B cell (primary cell): ENCODE data around the gene ZNF592. TPM values are rescaled to one million over a fixed set of nuclear protein-coding genes. Genes with fewer than 3 reads are reported as not detected.
A peak's percentile ranks its signal among the peaks of the same experiment; 100 is the strongest.

ENCODE experiments used
- ATAC-seq: fragments of 200-7000 bp; cut with Tn5 transposase; one replicate; pipeline ENCODE4 v1.10.0; 2021; ENCODE audit warnings: low read depth, mild to moderate bottlenecking, moderate number of reproducible peaks, moderate library complexity
- CTCF ChIA-PET: fragments of 350-600 bp; sonication (Branson Sonifier 250); formaldehyde crosslinking; loops from one replicate; lab custom pipeline; 2021; ENCODE audit warnings: antibody characterized with exemption, inconsistent platforms; lab: Charles Lee
- POLR2A ChIA-PET: fragments of 350-600 bp; sonication (Branson Sonifier 250); formaldehyde crosslinking; loops from one replicate; lab custom pipeline; 2021; ENCODE audit warnings: antibody characterized with exemption; lab: Charles Lee
- DNase-seq: peaks from one replicate; pipeline ENCODE4 v3.0.0; 2013
- H2AFZ ChIP-seq: 2 replicates; pipeline ENCODE4 v1.6.1; 2012; ENCODE audit warnings: mild to moderate bottlenecking, low read depth, low read length; ENCODE audit not compliant: insufficient read depth, poor library complexity, severe bottlenecking
- H3K27ac ChIP-seq, 2 donors: 1 replicate in 1 of 2; 2 replicates in 1 of 2; pipeline ENCODE4 v1.5.1; 2012 to 2013; ENCODE audit warnings: low read length in 2 of 2, mild to moderate bottlenecking in 2 of 2, moderate library complexity in 1 of 2
- H3K27me3 ChIP-seq, 4 experiments: fragments of 200-600 bp in 1 of 4; sonication (generic) in 1 of 4; replicated peaks in 1 of 4; 1 replicate in 2 of 4; 2 replicates in 2 of 4; pipeline versions ENCODE4 v1.6.1 to v1.7.0; 2013 to 2016; ENCODE audit warnings: low read length in 3 of 4, mild to moderate bottlenecking in 2 of 4, mixed read lengths in 1 of 4, moderate library complexity in 1 of 4; ENCODE audit not compliant: insufficient read depth in 4 of 4, control insufficient read depth in 3 of 4; ENCODE audit errors: control extremely low read depth in 1 of 4
- H3K36me3 ChIP-seq, 2 experiments: replicated peaks in 1 of 2; 1 replicate in 1 of 2; 2 replicates in 1 of 2; pipeline versions ENCODE4 v1.6.1 to v1.7.1; 2013; ENCODE audit warnings: low read length in 1 of 2; ENCODE audit not compliant: insufficient read depth in 2 of 2, control insufficient read depth in 1 of 2; ENCODE audit errors: control extremely low read depth in 1 of 2, extremely low read depth in 1 of 2
- H3K4me1 ChIP-seq, 2 donors: fragments of 200-600 bp in 1 of 2; sonication (generic) in 1 of 2; 1 replicate in 1 of 2; 2 replicates in 1 of 2; pipeline versions ENCODE4 v1.5.1 to v1.6.1; 2013 to 2017; ENCODE audit warnings: low read length in 2 of 2; ENCODE audit not compliant: control insufficient read depth in 2 of 2, insufficient read depth in 2 of 2
- H3K4me2 ChIP-seq: replicated peaks from 2 replicates; pipeline ENCODE3; 2012; ENCODE audit warnings: mild to moderate bottlenecking, low read depth, low read length; ENCODE audit not compliant: poor library complexity, severe bottlenecking
- H3K4me3 ChIP-seq, 5 experiments: fragments of 200-600 bp in 1 of 5; sonication (generic) in 1 of 5; 1 replicate in 3 of 5; 2 replicates in 2 of 5; pipeline versions ENCODE4 v1.5.1 to v1.7.0; 2011 to 2016; ENCODE audit warnings: low read length in 4 of 5, mild to moderate bottlenecking in 4 of 5, low read depth in 2 of 5, control low read depth in 1 of 5, moderate library complexity in 1 of 5; ENCODE audit not compliant: insufficient read depth in 1 of 5; ENCODE audit errors: control extremely low read depth in 1 of 5, extremely low read depth in 1 of 5
- H3K79me2 ChIP-seq: fragments of 200-600 bp; sonication (generic); one replicate; pipeline ENCODE4 v1.6.0; 2016; ENCODE audit warnings: low read length; ENCODE audit not compliant: control insufficient read depth, insufficient read depth
- H3K9ac ChIP-seq: fragments of 200-600 bp; sonication (generic); 2 replicates; pipeline ENCODE4 v1.6.1; 2017; ENCODE audit warnings: mild to moderate bottlenecking, low read length, moderate library complexity
- H3K9me3 ChIP-seq, 3 donors: one replicate each; pipeline versions ENCODE4 v1.6.1 to v1.7.1; 2013; ENCODE audit warnings: low read length in 2 of 3; ENCODE audit not compliant: control insufficient read depth in 2 of 3, insufficient read depth in 1 of 3; ENCODE audit errors: control extremely low read depth in 1 of 3
- H4K20me1 ChIP-seq: 2 replicates; pipeline ENCODE4 v1.6.0; 2012; ENCODE audit warnings: mild to moderate bottlenecking, low read length; ENCODE audit not compliant: insufficient read depth, control insufficient read depth, poor library complexity, severe bottlenecking
- H3K27ac Mint-ChIP-seq: one replicate; pipeline ENCODE4 v1.8.0; 2021; ENCODE audit warnings: mixed read lengths
- H3K27me3 Mint-ChIP-seq: one replicate; pipeline ENCODE4 v1.8.0; 2021; ENCODE audit warnings: mixed read lengths
- H3K4me1 Mint-ChIP-seq: one replicate; pipeline ENCODE4 v1.8.0; 2021; ENCODE audit warnings: mixed read lengths
- H3K4me3 Mint-ChIP-seq: one replicate; pipeline ENCODE4 v1.8.0; 2021; ENCODE audit warnings: mixed read lengths
- H3K9me3 Mint-ChIP-seq: one replicate; pipeline ENCODE4 v1.8.0; 2022; ENCODE audit warnings: mixed read lengths; ENCODE audit not compliant: insufficient read depth
- EZH2 ChIP-seq: IDR thresholded peaks from 2 replicates; pipeline ENCODE4 v1.6.1; 2012; ENCODE audit warnings: borderline replicate concordance, low read depth, mild to moderate bottlenecking, moderate library complexity, low read length; ENCODE audit not compliant: insufficient read depth, poor library complexity, severe bottlenecking
- WGBS: methylation state at CpG from one replicate; pipeline ENCODE4 v1.1.5; 2013; ENCODE audit warnings: missing lambda C conversion rate; ENCODE audit not compliant: insufficient coverage; 5-methylcytosine and 5-hydroxymethylcytosine counted together
- intact Hi-C: fragments of 100-400 bp; cut with micrococcal nuclease; formaldehyde crosslinking; loops from one replicate; pipeline ENCODE4 v1.10.0; 2022
- polyA plus RNA-seq: library from polyadenylated mRNA; depleted of rRNA; stranded (reverse); fragments of >200 nt; gene quantifications from 2 replicates; pipeline ENCODE4 v1.2.3, GENCODE V29; 2012
- total RNA-seq, 2 donors: library from RNA; stranded (reverse); fragments of 120-200 nt in 1 of 2; gene quantifications; 1 replicate in 1 of 2; 2 replicates in 1 of 2; pipeline versions ENCODE4 v1.2.3 to v1.2.4, GENCODE V29; 2013 to 2022
- TF ChIP-seq, protein P1 (sequence below): fragments of 200-600 bp; IDR thresholded peaks from one replicate; pipeline ENCODE4 v1.8.0; 2022; ENCODE audit warnings: antibody characterized with exemption, mild to moderate bottlenecking

ZNF592 gene
- total and polyA plus RNA-seq, 2 donors (not counting 1 experiment from before 2014, with no cell fraction given) = 35.8 to 64.4 TPM

DNA sequence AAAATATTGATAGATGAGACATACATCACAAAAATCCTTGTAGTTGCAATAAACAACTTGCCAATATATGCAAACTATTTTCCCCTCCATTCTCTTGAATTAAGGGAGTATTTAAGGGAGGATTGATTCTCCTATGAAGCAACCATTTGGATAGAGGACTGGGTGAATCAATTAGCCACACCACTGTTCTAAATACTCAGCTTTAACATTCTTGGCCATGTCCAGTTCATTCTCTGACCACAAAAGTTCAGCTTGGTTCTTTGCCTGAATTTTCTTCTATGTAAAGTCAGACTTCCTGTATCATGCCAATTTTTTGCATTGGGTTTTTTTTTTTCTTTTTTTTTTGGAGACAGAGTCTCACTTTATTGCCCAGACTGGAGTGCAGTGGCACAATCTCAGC lies 16.6 kb upstream of the ZNF592 start:
- peaks cover 49% of the 10 kb centered on the region for H3K4me1 Mint-ChIP-seq
- no peak for ATAC-seq
- Histone ChIP-seq H3K9me3 (no peaks in the 10 kb centered on the region), H3K36me3 (no peaks in the 10 kb centered on the region), H3K4me3 (no peak overlapping the region), H3K27me3 (no peaks in the 10 kb centered on the region), H3K79me2 (peaks cover 14% of the 10 kb centered on the region), H3K4me1 (peaks cover 39 to 52% of the 10 kb centered on the region in 2 donors), H4K20me1 (no peaks in the 10 kb centered on the region), H3K9ac (no peak overlapping the region), H3K27ac (no peak overlapping the region), H2AFZ (no peak overlapping the region), H3K4me2 (no peak overlapping the region)
- no peak for DNase-seq
- CTCF ChIA-PET = no interaction called here
- no peak overlapping the region for H3K27ac Mint-ChIP-seq
- H3K4me3 Mint-ChIP-seq = no peak overlapping the region
- intact Hi-C loops = no loop called here
- POLR2A ChIA-PET = interaction anchor here (0.7 kb wide), 1 partner anchor 69 kb away, joined by 6 read pairs; no protein-coding TSS in a partner anchor
- H3K9me3 Mint-ChIP-seq = no peaks in the 10 kb centered on the region
- no peak for TF ChIP-seq EZH2
- TF ChIP-seq, protein P1, sequence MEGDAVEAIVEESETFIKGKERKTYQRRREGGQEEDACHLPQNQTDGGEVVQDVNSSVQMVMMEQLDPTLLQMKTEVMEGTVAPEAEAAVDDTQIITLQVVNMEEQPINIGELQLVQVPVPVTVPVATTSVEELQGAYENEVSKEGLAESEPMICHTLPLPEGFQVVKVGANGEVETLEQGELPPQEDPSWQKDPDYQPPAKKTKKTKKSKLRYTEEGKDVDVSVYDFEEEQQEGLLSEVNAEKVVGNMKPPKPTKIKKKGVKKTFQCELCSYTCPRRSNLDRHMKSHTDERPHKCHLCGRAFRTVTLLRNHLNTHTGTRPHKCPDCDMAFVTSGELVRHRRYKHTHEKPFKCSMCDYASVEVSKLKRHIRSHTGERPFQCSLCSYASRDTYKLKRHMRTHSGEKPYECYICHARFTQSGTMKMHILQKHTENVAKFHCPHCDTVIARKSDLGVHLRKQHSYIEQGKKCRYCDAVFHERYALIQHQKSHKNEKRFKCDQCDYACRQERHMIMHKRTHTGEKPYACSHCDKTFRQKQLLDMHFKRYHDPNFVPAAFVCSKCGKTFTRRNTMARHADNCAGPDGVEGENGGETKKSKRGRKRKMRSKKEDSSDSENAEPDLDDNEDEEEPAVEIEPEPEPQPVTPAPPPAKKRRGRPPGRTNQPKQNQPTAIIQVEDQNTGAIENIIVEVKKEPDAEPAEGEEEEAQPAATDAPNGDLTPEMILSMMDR = no peak
- no peaks in the 10 kb centered on the region for H3K27me3 Mint-ChIP-seq

DNA sequence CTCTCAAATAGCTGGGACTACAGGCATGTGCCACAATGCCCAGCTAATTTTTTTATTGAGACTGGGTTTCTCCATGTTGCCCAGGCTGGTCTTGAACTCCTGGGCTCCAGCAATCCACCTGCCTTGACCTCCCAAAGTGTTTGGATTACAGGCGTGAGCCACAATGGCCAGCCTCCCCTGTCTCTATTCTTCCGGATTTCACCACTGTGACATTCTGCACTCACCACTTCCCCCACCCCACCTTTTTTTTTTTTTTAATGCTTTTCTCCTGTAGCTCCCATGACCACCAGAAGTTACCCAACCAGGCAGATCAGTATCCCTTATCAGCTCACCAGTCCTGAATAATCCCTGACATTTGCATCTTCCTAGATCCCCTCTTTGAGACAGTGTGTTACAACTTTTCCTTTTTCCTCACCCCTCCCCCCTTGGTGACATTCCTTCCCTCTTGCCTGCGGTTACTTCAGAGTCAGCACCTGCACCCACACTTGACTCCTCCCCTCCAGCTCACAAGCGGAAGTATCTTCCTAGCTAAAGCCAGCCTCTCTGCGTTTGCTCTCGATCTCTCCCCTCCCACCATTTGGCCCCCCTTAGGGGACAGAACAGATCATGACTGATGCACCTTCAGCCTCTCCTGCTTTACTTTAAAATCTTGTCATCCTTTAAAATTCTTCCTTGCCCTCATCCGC lies 13.5 kb upstream of the ZNF592 start:
- Histone ChIP-seq H3K4me2 (peak overlapping the region; percentile 88), H3K9me3 (no peaks in the 10 kb centered on the region), H4K20me1 (no peaks in the 10 kb centered on the region), H3K27ac (peak overlapping the region; percentile 45 to 61), H3K4me3 (peak overlapping the region; percentile 0 to 58 (median 39)), H3K9ac (peak overlapping the region; percentile 54), H3K36me3 (no peaks in the 10 kb centered on the region), H2AFZ (peak overlapping the region; percentile 64), H3K4me1 (peaks cover 39 to 55% of the 10 kb centered on the region in 2 donors), H3K27me3 (no peaks in the 10 kb centered on the region), H3K79me2 (peaks cover 14% of the 10 kb centered on the region)
- Mint-ChIP-seq H3K27me3 (no peaks in the 10 kb centered on the region), H3K27ac (peak overlapping the region; percentile 87), H3K9me3 (no peaks in the 10 kb centered on the region), H3K4me3 (peak overlapping the region; percentile 77), H3K4me1 (peaks cover 40% of the 10 kb centered on the region)
- 0% methylated on average over 7 of the region's 7 CpGs for WGBS
- ATAC-seq (peak; percentile 91), DNase-seq (peak; percentile 91)
- POLR2A ChIA-PET = interaction anchor here (0.6 to 4.7 kb wide), 8 partner anchors 10 to 246 kb away, joined by 5 to 48 read pairs (median 6); partner anchors contain the start of gene SEC11A
- TF ChIP-seq, protein P1 = no peak
- TF ChIP-seq EZH2 = no peak
- CTCF ChIA-PET = interaction anchor here (0.5 to 4.0 kb wide), 16 partner anchors 8 to 147 kb away, joined by 3 to 25 read pairs (median 4); partner anchors contain the start of genes SEC11A and WDR73
- intact Hi-C loops = loop anchor here (1.0 kb wide), 4 partner anchors 10 to 81 kb away; partner anchors contain the start of genes SEC11A, WDR73 and ZNF592
